HG03565 (cell line): ENCODE measurements around the gene PAEP.

ENCODE experiments used
- ATAC-seq: cut with Tn5 transposase; IDR thresholded peaks from one replicate; pipeline ENCODE4 v1.9.1; 2021; ENCODE audit warnings: mild to moderate bottlenecking, moderate library complexity; ENCODE audit not compliant: unreplicated experiment

The PAEP gene

DNA sequence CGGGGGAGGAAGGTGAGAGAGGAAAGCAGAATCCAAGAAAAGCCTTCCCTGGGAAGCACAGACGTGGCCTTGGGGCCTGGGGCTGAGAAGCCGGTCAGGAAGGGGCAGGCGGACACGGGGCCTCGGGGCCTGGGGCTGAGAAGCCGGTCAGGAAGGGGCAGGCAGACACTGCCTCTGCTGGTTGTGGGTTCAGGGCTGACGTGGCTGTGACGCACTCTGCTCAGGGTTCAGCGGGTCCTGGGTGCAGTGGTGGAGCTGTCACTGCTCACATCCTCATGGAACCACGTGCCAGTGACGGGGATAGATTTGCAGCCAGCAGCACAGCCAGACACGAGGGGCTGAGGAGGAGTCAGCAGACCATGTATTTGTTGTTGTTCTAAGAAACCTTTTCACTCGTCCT lies 12.8 kb downstream of the PAEP start:
- ATAC-seq = no peak

DNA sequence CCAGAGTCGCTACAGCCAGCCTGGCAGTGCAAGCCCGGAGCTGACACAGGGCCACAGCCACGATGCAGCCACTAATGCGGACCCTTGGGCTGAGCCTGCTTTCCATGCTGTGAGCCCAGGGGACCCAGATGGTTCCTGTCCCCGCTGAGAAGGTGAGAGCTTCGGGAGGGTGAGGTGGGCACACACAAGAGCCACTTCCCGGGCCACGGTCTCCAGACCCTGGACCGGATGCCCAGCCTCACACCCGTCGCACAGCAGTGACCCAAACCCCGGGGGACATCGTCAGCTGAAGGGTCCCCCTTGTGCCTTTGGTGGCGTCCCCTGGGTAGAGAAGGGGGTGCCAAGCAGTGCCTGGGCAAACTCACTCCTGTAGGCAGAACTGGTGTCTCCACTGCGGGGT lies 13.4 kb downstream of the PAEP start:
- ATAC-seq = no peak

DNA sequence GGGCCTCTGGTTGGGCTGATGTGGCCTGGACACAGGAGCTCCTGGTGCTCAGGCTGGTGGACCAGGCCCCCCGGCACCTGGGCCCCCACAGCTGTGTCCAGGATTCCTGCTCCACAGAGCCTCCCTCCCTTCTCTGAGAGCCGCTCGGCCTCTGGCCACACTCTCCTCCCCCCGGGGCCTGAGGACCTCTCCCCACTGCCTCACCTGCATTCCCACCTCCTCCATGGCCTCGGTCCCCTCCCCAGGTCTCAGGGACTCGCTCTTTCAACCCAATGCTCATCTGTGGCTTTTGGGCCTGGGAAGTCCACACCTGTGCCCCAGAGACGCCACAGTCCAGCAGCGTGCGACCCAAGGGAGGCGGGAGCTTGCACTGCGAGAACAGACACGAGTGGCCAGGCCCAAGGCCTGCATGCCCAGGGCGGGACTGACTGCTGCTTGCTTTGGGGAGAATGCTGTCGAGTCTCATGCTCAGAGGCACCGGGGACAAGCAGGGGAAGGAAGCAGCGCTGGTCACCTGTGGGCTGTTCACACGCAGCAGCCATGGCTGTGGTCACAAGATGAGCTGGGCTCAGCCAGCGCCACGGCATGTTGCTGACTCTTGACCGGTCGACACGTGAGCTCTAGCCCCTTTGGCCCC lies 14.6 kb downstream of the PAEP start:
- no peak for ATAC-seq

DNA sequence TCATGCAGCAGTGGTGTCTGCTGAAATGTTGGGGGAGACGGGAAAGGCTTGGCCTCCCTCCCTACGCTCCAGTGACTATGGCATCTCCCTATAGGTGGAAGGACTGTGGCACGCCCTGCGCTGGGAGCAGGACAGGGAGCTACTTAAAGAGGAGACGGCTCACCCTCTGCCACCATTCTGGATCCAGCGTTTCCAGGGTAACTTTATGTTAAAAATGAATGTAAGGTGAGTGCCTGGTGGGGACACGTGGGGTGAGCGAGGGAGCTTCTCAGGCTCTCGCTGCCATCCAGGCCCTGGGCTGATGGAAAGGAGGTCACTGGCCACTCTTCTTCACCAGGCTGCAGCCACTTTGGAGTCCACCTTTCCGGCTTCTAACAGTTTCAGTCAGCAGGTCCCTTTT lies 15.7 kb downstream of the PAEP start:
- ATAC-seq = no peak

DNA sequence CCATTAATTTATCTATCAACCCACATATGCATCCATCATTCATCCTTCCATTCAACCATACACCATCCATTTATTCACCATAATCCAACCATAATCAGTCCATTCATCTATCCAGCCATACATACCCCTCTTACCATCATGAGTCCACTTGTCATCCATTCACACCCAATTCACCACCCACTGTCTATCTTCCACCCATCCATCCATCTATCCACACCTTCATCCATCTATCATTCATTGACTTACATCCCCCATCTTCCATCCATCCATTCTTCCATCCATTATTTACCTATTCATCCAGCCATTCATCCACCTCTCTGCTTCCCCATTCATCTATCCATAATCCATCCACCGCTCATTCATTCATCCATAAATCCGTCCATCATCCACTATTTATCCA lies 17.8 kb downstream of the PAEP start:
- ATAC-seq = no peak

DNA sequence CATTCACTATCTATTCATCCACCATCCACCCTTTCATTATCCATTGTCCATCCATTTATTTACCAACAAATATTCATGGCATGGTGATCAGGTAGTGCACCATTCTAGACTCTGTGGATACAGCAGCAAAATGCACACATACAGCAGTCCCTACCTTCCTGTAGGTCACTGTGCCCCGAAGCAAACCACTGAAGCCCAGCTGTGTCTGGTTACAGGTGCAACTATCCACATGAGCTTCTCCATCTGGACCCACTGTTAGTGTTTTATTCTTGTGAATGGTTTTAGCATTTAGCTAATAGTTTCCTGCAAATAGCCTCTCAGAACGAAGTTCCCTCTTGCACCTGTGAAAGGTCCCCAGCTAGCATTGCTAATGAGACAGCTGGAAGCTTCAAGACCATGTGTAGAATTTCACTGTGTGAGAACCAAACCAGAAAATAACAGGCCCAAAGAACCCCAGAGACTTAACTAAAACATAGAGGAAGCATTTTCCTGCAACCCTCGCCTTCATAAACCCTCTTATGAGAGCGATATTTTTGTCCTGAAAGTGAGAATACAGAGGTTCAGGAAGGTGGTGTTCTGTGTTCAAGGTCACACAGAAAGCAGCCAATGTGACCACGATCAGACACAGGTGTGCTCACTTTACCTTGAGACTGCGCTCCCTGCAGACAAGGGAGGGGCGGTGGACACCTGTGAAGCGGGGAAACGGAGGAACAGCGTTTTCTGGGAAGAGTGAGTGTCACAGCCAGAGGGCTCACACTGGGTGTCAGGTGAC lies 18.5 kb downstream of the PAEP start:
- no peak for ATAC-seq

DNA sequence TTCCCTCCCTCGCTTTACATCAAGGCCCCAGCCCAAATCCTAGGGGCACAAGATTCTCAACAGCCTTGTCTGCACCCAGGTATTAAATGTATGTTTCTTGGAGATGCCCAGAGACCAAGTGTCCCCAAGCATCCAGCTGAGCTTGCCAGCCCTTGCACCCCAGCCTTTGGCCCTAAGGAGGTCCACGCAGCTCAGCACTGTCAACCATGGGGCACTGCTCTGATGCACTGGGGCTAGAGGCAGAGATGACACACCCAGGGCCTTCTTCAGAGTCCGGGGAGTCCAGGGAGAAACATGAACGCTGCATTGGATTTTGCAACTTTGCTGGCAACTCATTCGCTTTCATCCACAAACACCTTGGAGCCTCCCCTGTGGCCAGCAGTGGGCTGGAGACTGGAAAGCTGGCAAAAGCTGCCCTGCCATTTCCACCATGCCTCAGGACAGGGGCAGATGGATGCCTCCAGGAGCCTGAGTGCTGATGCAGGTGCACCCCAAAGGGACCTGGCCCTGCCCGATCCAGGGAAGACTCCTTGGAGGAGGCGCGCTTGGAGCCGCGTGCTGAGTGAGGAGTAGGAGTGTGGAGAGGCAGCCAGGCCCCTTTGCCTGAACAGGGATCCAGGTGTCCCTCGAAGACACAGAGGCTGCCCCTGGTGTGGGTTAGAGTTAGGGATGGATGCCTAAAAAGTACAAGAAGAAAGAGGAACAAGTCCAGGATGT lies 19.3 kb downstream of the PAEP start:
- ATAC-seq = no peak

DNA sequence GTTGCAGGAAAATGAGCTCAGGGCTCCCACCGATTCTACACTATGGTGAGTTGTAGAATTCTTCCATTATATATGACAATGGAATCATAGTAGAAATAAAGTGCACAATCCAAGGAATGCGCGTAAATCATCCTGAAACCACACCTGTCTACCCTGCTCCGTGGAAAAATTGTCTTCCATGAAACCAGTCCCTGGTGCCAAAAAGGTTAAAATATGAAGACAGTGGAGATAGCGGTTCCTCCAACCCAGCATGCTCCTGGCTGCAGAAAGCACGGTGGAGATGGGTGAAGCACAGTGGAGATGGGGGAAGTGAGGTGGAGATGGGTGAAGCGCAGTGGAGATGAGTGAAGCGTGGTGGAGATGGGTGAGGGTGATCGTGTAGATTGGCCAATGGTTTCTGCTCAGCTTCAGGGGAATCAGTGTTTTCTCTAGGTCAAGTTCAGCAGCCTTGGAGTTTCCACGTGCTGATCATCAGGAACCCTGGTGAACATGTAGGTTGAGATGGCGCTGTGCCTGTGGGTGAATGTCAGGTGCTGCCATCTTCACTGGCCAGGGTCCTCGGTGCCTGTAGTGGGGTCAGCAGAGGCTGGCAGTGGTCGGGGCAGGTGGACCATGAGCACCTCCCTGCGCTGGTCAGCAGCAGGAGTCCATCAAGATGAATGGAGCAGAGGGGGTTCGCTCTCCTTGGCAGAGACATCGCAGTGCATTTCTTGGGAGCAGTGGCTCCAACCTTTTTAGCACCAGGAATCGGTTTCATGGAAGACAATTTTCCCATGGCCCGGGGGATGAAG lies 20.3 kb downstream of the PAEP start:
- no peak for ATAC-seq

DNA sequence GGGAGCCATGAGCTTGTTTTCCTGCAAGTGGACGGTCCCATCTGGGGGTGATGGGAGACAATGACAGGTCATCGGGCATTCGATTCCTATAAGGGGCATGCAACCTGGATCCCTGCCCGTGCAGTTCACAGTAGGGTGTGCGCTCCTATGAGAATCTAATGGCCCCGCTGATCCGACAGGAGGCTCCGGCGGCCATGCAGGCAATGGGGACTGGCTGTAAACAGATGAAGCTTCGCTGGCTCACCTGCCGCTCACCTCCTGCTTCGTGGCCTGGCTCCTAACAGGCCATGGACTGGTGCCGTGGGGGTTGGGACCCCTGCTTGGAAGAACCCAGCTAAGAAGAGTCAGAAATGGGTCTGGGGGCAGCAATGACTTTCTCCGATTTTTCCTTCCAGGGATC lies 21.0 kb downstream of the PAEP start:
- ATAC-seq = no peak

DNA sequence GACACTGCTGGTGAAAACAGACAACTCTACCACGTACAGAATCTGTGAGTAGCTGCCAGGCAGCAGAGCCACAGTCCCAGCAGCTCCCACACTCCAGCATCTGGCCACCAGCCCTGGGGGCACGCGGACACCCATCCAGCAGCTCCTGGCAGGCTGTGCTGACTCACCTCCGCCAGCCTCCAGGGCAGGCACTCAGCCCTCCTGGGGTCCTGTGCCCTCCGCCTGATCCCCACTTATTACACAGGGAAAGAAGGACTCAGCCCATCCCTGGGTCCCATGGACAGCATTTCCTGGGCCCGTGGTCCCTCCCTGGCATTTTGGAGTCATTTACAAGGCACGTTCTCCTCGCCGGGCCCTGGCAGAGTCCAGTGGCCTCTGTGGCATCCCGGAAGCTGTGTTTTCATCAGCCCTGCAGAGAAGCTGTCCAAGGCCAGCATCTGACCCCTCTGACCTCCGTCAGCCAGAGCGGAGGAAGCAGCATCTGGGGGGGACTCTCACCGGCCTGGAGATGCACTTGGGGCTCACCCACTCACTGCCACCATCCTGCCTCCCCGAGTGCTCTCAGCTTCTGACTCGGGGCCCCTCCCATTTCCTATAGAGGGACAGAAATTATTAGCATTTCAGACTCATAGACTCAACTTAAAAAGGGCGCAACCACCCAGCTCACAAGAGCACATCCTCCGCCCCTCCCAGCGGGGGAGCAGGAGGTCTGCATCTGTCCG lies 21.6 kb downstream of the PAEP start:
- no peak for ATAC-seq

DNA sequence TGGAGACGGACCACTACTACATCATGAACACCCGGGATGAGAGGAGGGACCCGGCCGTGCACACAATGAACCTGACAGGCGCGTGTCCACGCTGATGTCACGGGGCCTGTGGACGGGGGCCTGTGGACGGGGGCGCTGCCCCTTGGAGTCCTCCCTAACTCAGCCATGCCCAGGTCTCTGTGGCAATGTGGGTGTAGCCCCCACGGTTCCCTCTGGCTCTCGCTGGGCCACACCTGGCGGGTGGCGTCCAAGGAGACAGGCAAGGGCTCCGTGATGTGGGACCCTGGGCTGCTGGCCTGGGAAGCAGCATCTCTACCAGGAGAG lies 22.1 kb downstream of the PAEP start:
- ATAC-seq = no peak

DNA sequence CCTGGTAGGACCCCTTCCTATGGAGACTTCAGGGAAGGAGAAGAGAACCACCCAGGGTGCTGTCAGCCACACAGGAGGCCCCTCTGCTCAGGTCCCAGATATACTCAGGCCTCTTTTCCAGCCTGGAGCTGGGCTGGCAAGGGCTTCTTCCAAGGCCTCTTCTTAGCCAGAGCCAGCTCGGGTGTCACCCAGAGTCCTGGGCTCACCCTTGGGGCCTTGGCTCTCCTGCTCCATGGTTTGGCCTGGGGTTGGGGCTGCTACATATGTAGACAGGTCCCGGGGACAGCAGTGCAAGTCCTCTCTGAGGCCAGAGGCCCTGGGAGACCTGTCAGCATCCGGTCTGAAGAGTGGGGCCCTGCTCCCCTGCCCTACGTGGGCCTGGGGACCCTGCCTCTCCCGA lies 22.8 kb downstream of the PAEP start:
- ATAC-seq = no peak

DNA sequence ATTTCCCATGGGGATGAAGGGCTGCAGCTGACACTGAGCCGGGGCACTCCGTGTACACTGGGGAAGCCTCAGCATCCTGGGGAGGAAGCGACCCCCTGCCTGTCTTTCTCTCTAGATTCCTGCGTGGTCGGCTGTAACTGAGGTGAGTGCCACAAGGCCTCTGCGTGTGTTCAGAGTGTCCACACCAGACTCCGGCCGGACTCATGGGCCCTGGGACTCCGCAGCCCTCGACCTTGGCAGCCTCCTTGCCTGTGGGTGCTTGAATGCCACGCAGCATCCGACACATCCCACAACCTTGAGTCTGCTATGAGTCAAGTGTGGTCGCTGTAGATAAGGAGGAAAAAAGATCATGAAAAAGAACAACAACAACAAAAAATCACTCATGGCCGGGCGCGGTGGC lies 23.4 kb downstream of the PAEP start:
- ATAC-seq = no peak

DNA sequence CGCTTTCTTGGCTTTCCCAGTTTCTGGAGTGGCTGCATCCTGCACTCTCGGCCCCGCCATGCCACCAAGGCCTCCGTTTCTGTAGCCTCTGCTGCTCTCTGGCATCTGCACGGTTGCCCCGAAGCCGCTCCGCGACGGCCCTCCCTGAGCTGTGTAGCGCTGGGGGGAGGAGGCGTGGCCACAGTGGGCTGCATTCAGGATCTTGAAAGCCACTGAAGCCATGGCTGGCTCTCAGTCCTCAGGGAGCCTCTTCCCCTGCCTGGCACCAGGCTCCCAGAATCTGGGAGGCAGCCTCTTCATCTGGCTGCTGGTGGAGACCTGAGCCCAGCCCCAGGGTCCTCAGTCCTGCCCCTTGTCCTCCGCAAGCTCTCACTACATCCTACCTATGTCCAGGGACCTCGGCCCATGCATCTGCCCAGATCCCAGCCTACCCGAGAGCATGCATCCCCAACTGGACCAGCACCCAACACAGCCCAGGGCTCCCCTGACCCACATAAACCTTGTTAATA lies 25.1 kb downstream of the PAEP start:
- ATAC-seq = no peak

DNA sequence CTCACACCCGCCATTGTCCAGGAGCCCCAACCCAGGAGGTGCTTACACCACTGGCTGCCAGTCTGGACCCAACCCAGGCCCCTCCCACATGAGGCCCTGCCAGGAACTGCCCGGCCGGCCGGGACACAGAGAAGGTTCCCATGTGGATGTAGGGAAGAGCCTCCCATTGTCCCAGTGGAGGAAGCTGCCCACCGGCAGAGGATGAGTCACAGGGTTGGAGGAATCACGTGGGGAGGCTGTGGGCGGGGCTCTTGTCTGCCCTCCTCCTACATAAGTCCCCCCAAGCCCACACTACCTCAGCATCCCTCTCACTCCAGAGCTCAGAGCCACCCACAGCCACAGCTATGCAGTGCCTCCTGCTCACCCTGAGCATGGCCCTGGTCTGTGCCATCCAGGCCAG lies 26.1 kb downstream of the PAEP start:
- ATAC-seq = no peak

DNA sequence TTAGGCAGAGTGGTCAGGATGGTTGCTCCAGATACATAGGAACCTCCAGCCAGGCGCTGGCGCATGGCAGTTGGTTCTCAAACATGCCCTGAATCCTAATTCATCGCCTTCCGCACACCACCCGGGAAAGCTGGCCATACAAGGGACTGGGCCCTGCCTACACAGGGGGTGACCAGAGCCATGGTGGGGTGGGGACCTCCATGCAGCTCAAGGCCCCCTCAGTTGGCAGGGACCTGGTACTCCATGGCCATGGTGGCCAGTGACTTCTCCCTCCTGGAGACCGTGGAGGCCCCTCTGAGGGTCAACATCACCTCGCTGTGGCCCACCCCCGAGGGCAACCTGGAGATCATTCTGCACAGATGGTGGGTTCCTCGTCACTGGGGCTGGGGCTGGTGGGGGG lies 26.8 kb downstream of the PAEP start:
- no peak for ATAC-seq

DNA sequence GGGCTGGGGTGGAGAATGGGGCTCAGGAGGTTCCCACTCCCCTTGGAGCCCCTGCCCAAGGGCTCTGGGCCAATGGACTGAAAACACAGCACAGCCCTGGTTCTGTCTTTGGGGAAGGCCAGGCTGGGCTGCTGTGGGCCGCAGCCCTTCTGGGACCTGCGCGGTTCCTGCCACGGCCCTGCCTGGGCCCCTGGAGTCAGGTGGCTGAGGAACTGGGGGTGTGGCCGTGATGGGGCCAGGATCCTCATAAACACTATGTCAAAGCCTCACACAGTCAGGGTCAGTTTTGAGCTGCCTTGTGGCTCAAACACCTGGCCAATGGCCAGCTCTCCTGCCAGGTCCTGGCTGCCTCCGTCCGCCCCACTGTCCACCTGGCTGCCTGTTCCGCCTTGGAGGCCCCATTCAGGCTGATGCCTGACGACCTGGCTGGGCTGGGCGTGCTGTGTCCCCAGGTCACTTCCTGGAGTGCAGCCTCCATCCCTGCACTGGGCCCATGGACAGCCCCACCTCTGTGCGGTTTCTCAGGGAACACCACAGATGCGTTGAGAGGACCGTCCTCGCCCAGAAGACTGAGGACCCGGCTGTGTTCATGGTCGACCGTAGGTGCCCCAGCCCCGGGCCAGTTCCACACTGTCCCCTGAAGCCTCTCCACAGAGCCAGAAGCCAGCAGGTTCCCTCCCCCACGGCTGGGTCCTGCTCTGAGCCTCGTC lies 27.5 kb downstream of the PAEP start:
- no peak for ATAC-seq

DNA sequence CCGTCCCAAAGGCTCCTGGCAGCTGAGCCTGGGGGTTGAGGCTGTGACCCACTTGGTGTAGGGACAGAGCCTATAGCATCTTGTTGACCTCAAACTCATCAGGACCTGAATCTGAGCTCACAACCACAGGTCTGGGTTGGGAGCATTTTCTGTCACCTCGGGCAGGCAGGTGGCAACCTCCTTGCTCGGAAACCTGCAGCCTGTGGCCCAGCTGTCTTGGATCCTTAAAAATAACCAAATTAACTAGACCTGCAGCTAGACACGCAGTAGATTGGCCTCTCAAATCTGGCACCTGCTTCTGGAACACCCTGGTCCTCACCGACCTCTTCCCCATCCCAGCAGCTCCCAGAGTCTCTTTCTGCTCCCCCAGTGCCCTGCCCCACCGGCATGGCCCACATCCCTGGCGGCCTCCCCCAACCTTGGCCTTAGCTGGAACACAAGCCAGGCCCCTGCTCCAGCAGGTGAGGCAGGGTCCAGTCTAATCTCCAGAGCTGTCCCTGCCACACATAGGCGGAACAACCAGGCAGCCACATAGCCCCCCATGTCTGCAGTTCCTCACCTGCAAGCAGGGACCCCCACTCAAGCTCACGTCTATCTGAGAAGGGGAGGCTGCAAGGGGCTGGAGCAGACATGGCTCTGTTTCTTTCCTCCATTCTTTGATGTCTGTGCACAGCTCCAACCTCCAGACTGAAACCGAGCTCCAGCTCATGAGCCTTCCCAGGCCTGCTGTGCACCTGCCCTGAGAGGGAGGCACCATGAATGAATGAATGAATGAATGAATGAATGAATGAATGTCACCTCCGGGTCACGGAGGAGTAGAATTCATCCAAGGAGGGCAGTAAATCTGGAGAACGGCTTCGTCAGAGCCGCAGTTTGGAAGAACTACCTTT lies 28.3 kb downstream of the PAEP start:
- ATAC-seq = no peak

DNA sequence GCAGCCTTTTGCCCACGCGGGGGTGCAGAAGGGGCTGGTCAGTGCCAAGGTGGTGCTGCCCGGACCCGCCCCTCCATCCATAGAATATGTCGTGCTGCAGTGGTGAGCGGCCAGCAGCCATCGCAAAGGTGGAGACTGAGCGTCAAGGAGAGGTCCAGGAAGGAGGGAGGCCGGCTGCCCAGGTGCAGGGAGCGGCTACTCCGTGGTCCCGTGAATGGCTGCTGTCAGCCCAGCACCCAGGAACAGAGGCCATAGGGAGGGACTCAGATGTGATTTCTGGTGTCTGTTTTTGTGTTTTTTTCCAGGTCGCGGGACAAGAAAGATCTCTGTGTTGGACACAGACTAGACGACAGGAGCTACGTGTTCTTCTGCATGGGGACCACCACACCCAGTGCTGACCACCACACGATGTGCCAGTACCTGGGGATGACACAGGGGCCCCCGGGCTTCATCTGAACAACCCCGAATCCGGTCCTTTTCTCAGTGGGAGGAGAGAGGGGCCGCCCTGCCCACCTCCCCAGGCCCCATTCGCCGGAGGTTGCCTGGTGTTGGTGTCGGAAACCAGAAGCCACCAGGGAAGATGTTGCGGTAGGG lies 29.0 kb downstream of the PAEP start:
- ATAC-seq = no peak
